OCI-LY1 (cell line): ENCODE results near the gene NSF.

ENCODE experiments used
- CTCF ChIP-seq: fragments of 200-600 bp; sonication (generic), shearing (Covaris generic); IDR thresholded peaks from 2 replicates; pipeline ENCODE4 v1.5.1; 2017; ENCODE audit warnings: mild to moderate bottlenecking, antibody characterized with exemption, low read length, moderate library complexity, mixed read lengths
- EZH2 ChIP-seq: fragments of 200-600 bp; sonication (generic), shearing (Covaris generic); IDR thresholded peaks from 2 replicates; pipeline ENCODE4 v1.8.0; 2017; ENCODE audit warnings: borderline replicate concordance, mixed run types, mild to moderate bottlenecking, antibody characterized with exemption, low read length, moderate library complexity, mixed read lengths

DNA sequence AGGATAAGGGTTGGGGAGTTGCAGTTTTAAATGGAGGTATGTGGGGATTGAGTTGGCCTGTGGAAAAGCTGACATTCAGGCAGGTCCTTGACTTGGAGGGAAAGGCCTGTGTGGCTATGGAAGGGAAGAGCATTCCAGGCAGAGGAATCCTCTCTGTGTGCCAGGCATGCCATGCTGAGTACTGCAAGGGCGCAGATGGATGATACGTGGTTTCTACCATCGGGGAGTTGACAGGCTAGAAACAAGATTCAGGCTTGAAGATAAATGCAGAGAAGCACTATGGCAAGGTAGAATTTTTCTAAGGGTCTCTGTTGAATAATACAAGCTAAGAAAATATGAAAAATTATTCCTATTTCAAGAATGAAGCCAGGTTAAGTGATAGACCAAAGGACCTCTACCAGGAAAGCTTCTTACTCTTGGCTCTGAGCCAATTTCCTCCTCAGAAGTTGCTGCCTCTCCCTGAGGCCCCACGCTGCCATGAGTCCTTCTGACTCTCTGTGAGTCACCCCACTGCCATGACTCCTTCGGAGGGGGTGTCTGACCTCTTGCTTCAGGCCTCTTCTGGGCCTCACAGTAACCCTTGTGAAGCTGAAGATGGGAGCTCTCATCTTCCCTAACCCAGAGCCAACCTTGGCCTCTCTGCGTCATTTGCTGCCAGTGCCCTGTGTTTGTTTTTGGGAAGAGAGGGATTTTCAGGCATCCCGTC, 152.2 kb downstream of the NSF start:
- no peak for TF ChIP-seq CTCF
- TF ChIP-seq EZH2 = no peak
